HepG2 (cell line): ENCODE data around the gene HIPK4.

Source experiments
- CBX2 ChIP-seq, 2 experiments: fragments of 200-600 bp in 1 of 2; sonication (generic); formaldehyde crosslinking in 1 of 2; IDR thresholded peaks; 2 replicates each; pipeline versions ENCODE4 v1.7.0 to v1.8.1; 2018 to 2022; ENCODE audit warnings: low read depth in 2 of 2, low read length in 1 of 2, mild to moderate bottlenecking in 1 of 2, missing genetic modification reagents in 1 of 2
- CREM ChIP-seq, 2 experiments: sonication (generic) in 1 of 2; formaldehyde crosslinking in 1 of 2; IDR thresholded peaks; 2 replicates each; pipeline versions ENCODE4 v1.4.0 to v1.6.1; 2016 to 2020; ENCODE audit warnings: antibody characterized with exemption in 1 of 2, mild to moderate bottlenecking in 1 of 2, missing genetic modification reagents in 1 of 2
- CTCF ChIP-seq: sonication (generic); formaldehyde crosslinking; IDR thresholded peaks from 2 replicates; pipeline ENCODE4 v1.5.0; 2020; ENCODE audit warnings: mild to moderate bottlenecking, missing genetic modification reagents, moderate library complexity
- NONO ChIP-seq, 2 experiments: fragments of 450-650 bp in 1 of 2; sonication (generic) in 1 of 2; formaldehyde crosslinking in 1 of 2; IDR thresholded peaks in 1 of 2; conservative IDR thresholded peaks in 1 of 2; 2 replicates each; pipeline versions ENCODE4 v1.6.1 to v1.8.0; 2017 to 2022; ENCODE audit warnings: mild to moderate bottlenecking in 1 of 2, missing genetic modification reagents in 1 of 2, moderate library complexity in 1 of 2

- no peak for TF ChIP-seq CBX2 (IDR thresholded peaks at IDR 0.05; ENCODE audit: low read depth, low read length)
- TF ChIP-seq CBX2 (CRISPR knock-in tag; IDR thresholded peaks at IDR 0.05; ENCODE audit: low read depth) = no peak
- TF ChIP-seq CREM (IDR thresholded peaks at IDR 0.05) = no peak
- no peak for TF ChIP-seq CREM (CRISPR knock-in tag; IDR thresholded peaks at IDR 0.05)
- no peak for TF ChIP-seq CTCF
- TF ChIP-seq NONO (IDR thresholded peaks at IDR 0.05) = no peak
- TF ChIP-seq NONO (CRISPR knock-in tag; conservative IDR thresholded peaks at IDR 0.05) = no peak
Observed at GRCh38 chr19:40348961-40349507, 40.9 kb downstream of the HIPK4 start.
